GM21717 (cell line): Measurements from ENCODE around the gene GTF2H2.
"Not testable (repeated sequence)": the region's sequence is repeated elsewhere in the genome, so short reads cannot be mapped to it uniquely, and the experiment has no call there.

Source experiments
- ATAC-seq: cut with Tn5 transposase; IDR thresholded peaks from one replicate; pipeline ENCODE4 v1.9.1; 2021; ENCODE audit warnings: mild to moderate bottlenecking, moderate library complexity; ENCODE audit not compliant: unreplicated experiment

Gene GTF2H2

DNA sequence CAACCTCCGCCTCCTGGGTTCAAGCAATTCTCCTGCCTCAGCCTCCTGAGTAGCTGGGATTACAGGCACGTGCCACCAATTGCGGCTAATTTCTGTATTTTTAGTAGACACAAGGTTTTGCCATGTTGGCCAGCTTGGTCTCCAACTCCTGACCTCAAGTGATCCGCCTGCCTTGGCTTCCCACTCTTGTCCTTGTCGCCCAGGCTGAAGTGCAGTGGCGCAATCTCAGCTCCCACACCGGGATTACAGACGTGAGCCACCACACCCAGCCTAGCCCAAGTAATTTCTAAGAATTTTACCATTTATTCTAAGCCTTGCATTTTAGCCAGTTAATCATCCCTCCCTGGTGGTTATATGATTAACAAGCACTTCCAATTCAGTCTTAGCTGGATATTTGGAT, 53.3 kb downstream of the GTF2H2 start:
- no peak for ATAC-seq

DNA sequence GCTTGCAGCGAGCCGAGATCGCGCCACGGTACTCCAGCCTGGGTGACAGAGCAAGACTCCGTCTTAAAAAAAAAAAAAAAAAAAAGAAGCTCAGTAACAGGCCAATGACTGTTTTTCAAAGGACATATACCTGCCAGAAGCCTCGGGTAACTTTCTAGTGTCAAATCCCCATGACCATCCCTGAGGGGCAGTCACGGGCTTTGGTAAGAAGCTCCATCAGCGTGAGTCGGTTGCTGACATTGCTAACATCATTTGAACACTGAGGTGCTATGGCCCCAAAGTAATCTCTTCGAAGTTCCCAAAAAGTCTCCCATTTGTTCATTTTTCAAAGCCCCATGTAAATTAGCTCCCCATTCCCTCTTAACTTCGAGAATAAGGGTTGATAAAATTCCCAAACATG, 53.9 kb downstream of the GTF2H2 start:
- no peak for ATAC-seq

DNA sequence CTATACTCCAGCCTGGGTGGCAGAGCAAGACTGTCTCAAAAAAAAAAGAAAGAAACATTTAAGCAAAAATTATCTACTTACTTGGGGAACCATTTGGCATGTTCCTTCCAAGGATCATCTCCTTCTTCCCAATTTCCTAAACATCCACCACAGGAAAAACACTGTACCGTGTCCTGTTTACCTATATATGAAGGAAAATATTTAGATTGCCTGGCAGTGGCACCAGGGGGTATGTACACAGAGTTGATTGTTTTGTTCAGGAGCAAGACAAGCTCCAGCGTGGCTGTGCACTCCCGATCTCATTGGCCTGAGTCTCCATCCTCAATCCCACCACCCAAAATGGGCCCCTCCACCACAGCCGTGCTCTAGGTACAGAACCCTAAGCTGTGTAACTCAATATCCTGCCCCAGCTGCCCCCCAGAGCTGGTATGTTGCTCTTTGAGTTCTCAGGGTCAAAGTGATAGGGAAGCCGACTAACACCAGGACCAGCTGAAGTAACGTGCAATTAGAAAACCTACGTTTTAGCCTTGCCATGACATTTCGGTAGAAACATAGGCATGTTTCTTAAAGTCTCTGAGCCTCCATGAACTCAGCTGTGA, 56.2 kb downstream of the GTF2H2 start:
- no peak for ATAC-seq

DNA sequence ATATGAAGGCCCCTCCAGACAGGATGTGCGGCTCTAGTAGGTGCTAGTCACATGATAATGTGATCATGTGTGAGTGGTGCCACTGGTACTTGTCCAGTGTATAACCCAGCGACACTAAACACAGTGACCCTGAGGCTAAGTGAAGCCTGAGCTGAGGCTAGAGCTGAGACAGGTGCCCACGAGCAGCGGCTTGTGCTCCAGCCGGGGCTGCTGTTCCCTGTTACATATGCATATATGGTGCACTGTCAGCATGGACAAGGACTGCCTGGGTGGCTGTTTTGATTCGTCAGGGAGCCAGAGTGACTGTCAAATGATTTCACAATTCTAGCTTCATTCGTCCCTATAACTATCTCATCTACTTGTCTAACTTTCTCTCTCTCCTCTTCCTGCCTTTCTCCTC, 60.5 kb downstream of the GTF2H2 start:
- ATAC-seq: not testable (repeated sequence)
